ENCODE measurements around the gene LMO7. TPM values are rescaled to one million over a fixed set of nuclear protein-coding genes. Genes with fewer than 3 reads are reported as not detected.

LMO7 gene
- total and polyA plus RNA-seq, 8 donors: 14.7 to 50.4 (median 29.1) TPM

- ATAC-seq (no peak), FAIRE-seq (no peak), DNase-seq (no peak)
- 92 to 97% methylated on average over 2 of the region's 2 CpGs for WGBS, 2 donors
- no peaks in the 10 kb centered on the region for H3K36me3 ChIP-seq
- no peak overlapping the region for H3K27ac ChIP-seq
- intact Hi-C loops (cut with DNase I): no loop called here
- no peaks in the 10 kb centered on the region for H3K9me3 ChIP-seq
- no peak overlapping the region for H3K4me3 ChIP-seq
- H3K4me1 ChIP-seq: peaks cover 0 to 5% (median 0%) of the 10 kb centered on the region in 3 donors
- no peaks in the 10 kb centered on the region for H3K27me3 ChIP-seq
- no peak for TF ChIP-seq CTCF (IDR thresholded peaks at IDR 0.05)
These were observed 64.4 kb downstream of the LMO7 start for GRCh38 chr13:75700552-75700951.

- Histone ChIP-seq H3K36me3 (no peaks in the 10 kb centered on the region), H3K4me1 (peaks cover 0 to 8% (median 0%) of the 10 kb centered on the region in 3 donors), H3K9me3 (no peaks in the 10 kb centered on the region), H3K27me3 (no peaks in the 10 kb centered on the region), H3K4me3 (no peak overlapping the region), H3K27ac (no peak overlapping the region)
- intact Hi-C loops (cut with DNase I): no loop called here
- no peak for FAIRE-seq
- TF ChIP-seq CTCF (IDR thresholded peaks at IDR 0.05): no peak
- no peak for DNase-seq
- no peak for ATAC-seq
These were observed 66.3 kb downstream of the LMO7 start for GRCh38 chr13:75702476-75702875.

GRCh38 chr13:75703769-75704168 lies 67.6 kb downstream of the LMO7 start:
- DNase-seq (no peak), ATAC-seq (no peak), FAIRE-seq (no peak)
- 96 to 97% methylated on average over 2 of the region's 2 CpGs for WGBS, 2 donors
- Histone ChIP-seq H3K27ac (no peak overlapping the region), H3K36me3 (no peaks in the 10 kb centered on the region), H3K9me3 (no peaks in the 10 kb centered on the region), H3K27me3 (no peaks in the 10 kb centered on the region), H3K4me3 (no peak overlapping the region), H3K4me1 (peaks cover 0 to 8% (median 0%) of the 10 kb centered on the region in 3 donors)
- no peak for TF ChIP-seq CTCF (IDR thresholded peaks at IDR 0.05)
- intact Hi-C loops (cut with DNase I): no loop called here

DNA sequence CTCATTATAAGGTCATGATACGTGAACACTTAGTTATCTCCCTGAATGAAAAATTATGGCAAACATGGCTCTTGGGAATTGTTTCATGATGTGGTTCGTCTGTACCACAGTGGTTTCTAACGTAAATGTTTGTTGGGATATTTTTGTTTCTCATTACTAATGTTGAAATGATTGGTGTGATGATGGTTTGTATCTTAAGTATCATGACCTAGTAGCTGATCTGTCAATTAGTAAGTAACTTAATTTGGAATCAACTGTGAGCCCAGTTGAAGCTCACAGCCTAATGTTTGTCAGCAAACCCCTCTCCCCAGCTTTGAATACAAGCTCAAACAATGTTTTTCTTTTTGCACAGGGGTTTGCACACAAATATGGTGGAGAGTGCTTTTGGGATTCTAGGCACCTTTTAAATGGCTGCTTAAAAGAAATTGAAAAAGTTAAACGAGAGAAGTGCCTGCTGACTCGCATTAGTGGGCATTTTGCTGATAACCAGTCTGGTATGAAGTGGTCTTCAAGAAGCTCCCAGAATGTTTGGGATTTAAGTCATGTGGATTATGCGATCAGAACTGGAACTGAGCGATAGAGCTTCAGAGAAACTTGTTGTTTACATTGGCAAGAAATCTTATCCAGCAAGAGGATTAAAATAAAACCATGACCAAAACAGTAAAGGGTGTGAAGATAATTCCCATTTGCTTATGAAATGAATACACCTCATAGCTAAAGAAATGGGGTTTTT lies 68.2 kb downstream of the LMO7 start:
- FAIRE-seq (no peak), ATAC-seq (peak; percentile 82 to 85 (median 83)), DNase-seq (no peak)
- no peak overlapping the region for H3K4me3 ChIP-seq
- peak overlapping the region in 3 of 4 donors; percentile 6 to 79 (median 78) for H3K27ac ChIP-seq
- no peaks in the 10 kb centered on the region for H3K27me3 ChIP-seq
- no peak for TF ChIP-seq CTCF (IDR thresholded peaks at IDR 0.05)
- peaks cover 0 to 8% (median 0%) of the 10 kb centered on the region in 3 donors for H3K4me1 ChIP-seq
- intact Hi-C loops (cut with DNase I): no loop called here
- H3K9me3 ChIP-seq: no peaks in the 10 kb centered on the region
- WGBS, 2 donors: 46 to 49% methylated on average over 7 of the region's 7 CpGs
- H3K36me3 ChIP-seq: no peaks in the 10 kb centered on the region

GRCh38 chr13:75704927-75705288 lies 68.8 kb downstream of the LMO7 start:
- no peak for FAIRE-seq

More at GRCh38 chr13:75704927-75705288, 68.8 kb downstream of the LMO7 start:
- Histone ChIP-seq H3K27ac (peak overlapping the region; percentile 6 to 79 (median 48)), H3K36me3 (no peaks in the 10 kb centered on the region), H3K27me3 (no peaks in the 10 kb centered on the region), H3K9me3 (no peaks in the 10 kb centered on the region), H3K4me3 (no peak overlapping the region), H3K4me1 (peaks cover 0 to 8% (median 0%) of the 10 kb centered on the region in 3 donors)
- DNase-seq: peak; percentile 44 to 74 (median 60)
- ATAC-seq: peak; percentile 90 to 98 (median 95)
- intact Hi-C loops (cut with DNase I): no loop called here
- no peak for TF ChIP-seq CTCF (IDR thresholded peaks at IDR 0.05)
- 15% methylated on average over 10 of the region's 10 CpGs for WGBS, 2 donors

All from pancreas (tissue), 10 donors.